Mucosa of rectum (tissue), 2 donors: ENCODE results near the gene PEX11A.

ENCODE experiments used
- H3K27ac ChIP-seq, 2 donors: one replicate each; pipeline ENCODE4 v1.7.0; 2013; ENCODE audit warnings: inconsistent platforms in 2 of 2, low read depth in 2 of 2, low read length in 2 of 2
- H3K27me3 ChIP-seq, 2 donors: one replicate each; pipeline ENCODE4 v1.7.0; 2013; ENCODE audit warnings: low read length in 2 of 2; ENCODE audit not compliant: control insufficient read depth in 2 of 2, insufficient read depth in 2 of 2
- H3K36me3 ChIP-seq, 2 donors: one replicate each; pipeline ENCODE4 v1.7.0; 2013; ENCODE audit warnings: low read length in 2 of 2; ENCODE audit not compliant: control insufficient read depth in 2 of 2, insufficient read depth in 2 of 2
- H3K4me1 ChIP-seq, 2 donors: one replicate each; pipeline ENCODE4 v1.7.0; 2013; ENCODE audit warnings: low read length in 2 of 2, mild to moderate bottlenecking in 1 of 2; ENCODE audit not compliant: control insufficient read depth in 2 of 2, insufficient read depth in 2 of 2
- H3K4me3 ChIP-seq, 2 donors: one replicate each; pipeline ENCODE4 v1.7.0; 2013; ENCODE audit warnings: low read length in 2 of 2
- H3K9ac ChIP-seq, 2 donors: one replicate each; pipeline ENCODE4 v1.7.0; 2013; ENCODE audit warnings: low read length in 2 of 2, low read depth in 1 of 2, mild to moderate bottlenecking in 1 of 2
- H3K9me3 ChIP-seq, 2 donors: one replicate each; pipeline ENCODE4 v1.7.0; 2013; ENCODE audit warnings: low read length in 2 of 2; ENCODE audit not compliant: control insufficient read depth in 2 of 2
- donor health status: healthy.
- donor health status: Normal muscosa, but diverticular disease.

The PEX11A gene

GRCh38 chr15:89631902-89632264, 58.7 kb downstream of the PEX11A start:
- H3K4me3 ChIP-seq = no peak overlapping the region
- no peak overlapping the region for H3K9ac ChIP-seq
- H3K36me3 ChIP-seq = peaks cover 12 to 33% of the 10 kb centered on the region in 2 donors
- no peak overlapping the region for H3K27ac ChIP-seq
- no peaks in the 10 kb centered on the region for H3K27me3 ChIP-seq
- no peaks in the 10 kb centered on the region for H3K4me1 ChIP-seq
- H3K9me3 ChIP-seq = no peaks in the 10 kb centered on the region
